PFSK-1 (cell line): ENCODE results near the gene CCDC32.

Experiments used
- FOXP2 ChIP-seq: optimal IDR thresholded peaks from 2 replicates; pipeline ENCODE3; 2011; ENCODE audit warnings: borderline replicate concordance, control low read depth, inconsistent platforms; ENCODE audit not compliant: insufficient read depth; ENCODE audit errors: extremely low read length, extremely low read depth
- POLR2AphosphoS5 ChIP-seq: IDR thresholded peaks from 2 replicates; pipeline ENCODE4 v1.6.1; 2012; ENCODE audit warnings: low read depth, mild to moderate bottlenecking, control low read depth, low read length, moderate library complexity
- SIN3A ChIP-seq: IDR thresholded peaks from 2 replicates; pipeline ENCODE4 v1.6.1; 2012; ENCODE audit warnings: mild to moderate bottlenecking, low read length, moderate library complexity, borderline replicate concordance; ENCODE audit not compliant: insufficient read depth
- TAF1 ChIP-seq: IDR thresholded peaks from 2 replicates; pipeline ENCODE4 v1.6.1; 2012; ENCODE audit warnings: low read length, control low read depth, borderline replicate concordance; ENCODE audit not compliant: insufficient read depth
- TF ChIP-seq, protein P1 (sequence below), 2 experiments: IDR thresholded peaks; 2 replicates each; pipeline versions ENCODE4 v1.6.1 to v1.8.0; 2011 to 2012; ENCODE audit warnings: low read depth in 2 of 2, low read length in 2 of 2, control low read depth in 1 of 2, inconsistent platforms in 1 of 2, mild to moderate bottlenecking in 1 of 2, moderate library complexity in 1 of 2; ENCODE audit not compliant: insufficient read depth in 1 of 2

Gene CCDC32

DNA sequence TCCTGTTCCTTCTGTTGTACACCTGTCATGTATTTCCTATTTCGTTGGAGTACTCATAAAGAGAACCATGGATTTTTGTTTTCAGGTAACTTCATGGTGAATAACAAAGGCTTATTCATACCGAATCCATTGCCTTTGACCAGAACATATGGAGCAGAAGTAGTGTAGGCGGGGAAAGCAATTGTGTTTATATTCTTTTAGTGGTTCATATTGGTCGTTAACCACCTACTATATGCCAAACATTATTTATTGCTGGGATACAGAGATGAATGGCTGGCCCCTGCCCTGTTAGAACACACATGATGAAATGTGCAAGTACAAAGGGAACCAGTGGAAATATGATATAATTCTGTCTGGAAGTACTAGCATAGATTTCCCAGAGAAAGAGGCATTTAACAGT, 14.1 kb upstream of the CCDC32 start:
- TF ChIP-seq SIN3A (no peak), POLR2AphosphoS5 (no peak), TAF1 (no peak), FOXP2 (no peak)
- TF ChIP-seq, protein P1, sequence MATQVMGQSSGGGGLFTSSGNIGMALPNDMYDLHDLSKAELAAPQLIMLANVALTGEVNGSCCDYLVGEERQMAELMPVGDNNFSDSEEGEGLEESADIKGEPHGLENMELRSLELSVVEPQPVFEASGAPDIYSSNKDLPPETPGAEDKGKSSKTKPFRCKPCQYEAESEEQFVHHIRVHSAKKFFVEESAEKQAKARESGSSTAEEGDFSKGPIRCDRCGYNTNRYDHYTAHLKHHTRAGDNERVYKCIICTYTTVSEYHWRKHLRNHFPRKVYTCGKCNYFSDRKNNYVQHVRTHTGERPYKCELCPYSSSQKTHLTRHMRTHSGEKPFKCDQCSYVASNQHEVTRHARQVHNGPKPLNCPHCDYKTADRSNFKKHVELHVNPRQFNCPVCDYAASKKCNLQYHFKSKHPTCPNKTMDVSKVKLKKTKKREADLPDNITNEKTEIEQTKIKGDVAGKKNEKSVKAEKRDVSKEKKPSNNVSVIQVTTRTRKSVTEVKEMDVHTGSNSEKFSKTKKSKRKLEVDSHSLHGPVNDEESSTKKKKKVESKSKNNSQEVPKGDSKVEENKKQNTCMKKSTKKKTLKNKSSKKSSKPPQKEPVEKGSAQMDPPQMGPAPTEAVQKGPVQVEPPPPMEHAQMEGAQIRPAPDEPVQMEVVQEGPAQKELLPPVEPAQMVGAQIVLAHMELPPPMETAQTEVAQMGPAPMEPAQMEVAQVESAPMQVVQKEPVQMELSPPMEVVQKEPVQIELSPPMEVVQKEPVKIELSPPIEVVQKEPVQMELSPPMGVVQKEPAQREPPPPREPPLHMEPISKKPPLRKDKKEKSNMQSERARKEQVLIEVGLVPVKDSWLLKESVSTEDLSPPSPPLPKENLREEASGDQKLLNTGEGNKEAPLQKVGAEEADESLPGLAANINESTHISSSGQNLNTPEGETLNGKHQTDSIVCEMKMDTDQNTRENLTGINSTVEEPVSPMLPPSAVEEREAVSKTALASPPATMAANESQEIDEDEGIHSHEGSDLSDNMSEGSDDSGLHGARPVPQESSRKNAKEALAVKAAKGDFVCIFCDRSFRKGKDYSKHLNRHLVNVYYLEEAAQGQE (IDR thresholded peaks at IDR 0.05; ENCODE audit: insufficient read depth in 1 of 2, low read depth in 2 of 2, low read length in 2 of 2), result no peak

GRCh38 chr15:40575113-40575512, 10.3 kb upstream of the CCDC32 start:
- TF ChIP-seq SIN3A (no peak), FOXP2 (no peak), POLR2AphosphoS5 (no peak), TAF1 (no peak)
- TF ChIP-seq, protein P1 (IDR thresholded peaks at IDR 0.05; ENCODE audit: insufficient read depth in 1 of 2, low read depth in 2 of 2, low read length in 2 of 2), result no peak

- TF ChIP-seq TAF1, result peak; percentile 77
- TF ChIP-seq POLR2AphosphoS5, result peak; percentile 96
- TF ChIP-seq FOXP2, result peak; percentile 73
- peak; percentile 98; the same call in 1 of the 2 replicates for TF ChIP-seq SIN3A
- TF ChIP-seq, protein P1 (IDR thresholded peaks at IDR 0.05; ENCODE audit: insufficient read depth in 1 of 2, low read depth in 2 of 2, low read length in 2 of 2), result peak in 1 of 2 experiments; percentile 45; a peak in 1 of 4 replicates
Measured at GRCh38 chr15:40569129-40569953, 4.5 kb upstream of the CCDC32 start, which contains the start of gene RPUSD2. TSS of gene RPUSD2 (plus strand) at chr15:40569299. CDS start at chr15:40569338, 39 bp downstream.

GRCh38 chr15:40567111-40567510, 2.3 kb upstream of the CCDC32 start:
- TF ChIP-seq, protein P1 (IDR thresholded peaks at IDR 0.05; ENCODE audit: insufficient read depth in 1 of 2, low read depth in 2 of 2, low read length in 2 of 2), result no peak
- TF ChIP-seq FOXP2 (no peak), TAF1 (no peak), SIN3A (no peak)
